ENCODE data around the gene SNTA1. TPM values are rescaled to one million over a fixed set of nuclear protein-coding genes. Genes with fewer than 3 reads are reported as not detected.

Gene SNTA1
- total and polyA plus RNA-seq, 2 of the 13 experiments (the other 11 are each of a cell fraction or from before 2014, with no cell fraction given), result 16.4 to 18.3 TPM

- TF ChIP-seq ZNF737 (CRISPR knock-in tag; IDR thresholded peaks at IDR 0.05; ENCODE audit: borderline replicate concordance) (peak; percentile 33; the same call in 1 of the 2 replicates), MEF2D (CRISPR knock-in tag; IDR thresholded peaks at IDR 0.05) (no peak), ZNF292 (CRISPR knock-in tag; IDR thresholded peaks at IDR 0.05; ENCODE audit: borderline replicate concordance, low read depth) (no peak), NFE2L1 (CRISPR knock-in tag; IDR thresholded peaks at IDR 0.05; ENCODE audit: borderline replicate concordance) (no peak), ZNF691 (CRISPR knock-in tag; IDR thresholded peaks at IDR 0.05; ENCODE audit: borderline replicate concordance, low read depth) (no peak; the same call in 1 of the 2 replicates), KAT7 (CRISPR knock-in tag; IDR thresholded peaks at IDR 0.05; ENCODE audit: borderline replicate concordance) (no peak), FOXA1 (IDR thresholded peaks at IDR 0.05) (no peak), FOXA1 (CRISPR knock-in tag; IDR thresholded peaks at IDR 0.05) (no peak), ZNF766 (CRISPR knock-in tag; IDR thresholded peaks at IDR 0.05; ENCODE audit: borderline replicate concordance) (no peak), ZBTB33 (CRISPR knock-in tag; IDR thresholded peaks at IDR 0.05) (peak; percentile 39; the same call in 1 of the 2 replicates), ZIK1 (CRISPR knock-in tag; IDR thresholded peaks at IDR 0.05; ENCODE audit: borderline replicate concordance, low read depth) (no peak), NCOA1 (CRISPR knock-in tag; IDR thresholded peaks at IDR 0.05) (no peak), SIX4 (CRISPR knock-in tag; IDR thresholded peaks at IDR 0.05) (no peak), GFI1 (CRISPR knock-in tag; IDR thresholded peaks at IDR 0.05; ENCODE audit: borderline replicate concordance) (no peak), KLF15 (CRISPR knock-in tag; IDR thresholded peaks at IDR 0.05; ENCODE audit: borderline replicate concordance) (no peak), SP1 (IDR thresholded peaks at IDR 0.05) (no peak), SP1 (CRISPR knock-in tag; IDR thresholded peaks at IDR 0.05) (no peak), HDAC1 (CRISPR knock-in tag; IDR thresholded peaks at IDR 0.05) (no peak), ZNF629 (CRISPR knock-in tag; conservative IDR thresholded peaks at IDR 0.05) (no peak), ZNF580 (CRISPR knock-in tag; IDR thresholded peaks at IDR 0.05; ENCODE audit: borderline replicate concordance, low read depth) (no peak), FOSL2 (CRISPR knock-in tag; IDR thresholded peaks at IDR 0.05) (no peak), PRDM4 (CRISPR knock-in tag; IDR thresholded peaks at IDR 0.05; ENCODE audit: borderline replicate concordance) (no peak), ZNF263 (CRISPR knock-in tag; IDR thresholded peaks at IDR 0.05) (no peak), TCF7 (IDR thresholded peaks at IDR 0.05; ENCODE audit: low read depth) (no peak), ZFP36L1 (CRISPR knock-in tag; IDR thresholded peaks at IDR 0.05) (no peak), BCL3 (CRISPR knock-in tag; IDR thresholded peaks at IDR 0.05) (no peak), SIN3B (IDR thresholded peaks at IDR 0.05; ENCODE audit: low read length) (no peak)
These were observed 70.5 kb downstream of the SNTA1 start (continued) for GRCh38 chr20:33372993-33373441.
